ENCODE results near the gene VWA2.

VWA2 gene

GRCh38 chr10:114340816-114341215 is 101.8 kb downstream of the VWA2 start:
- no peak for DNase-seq (ENCODE audit: low read depth, low spot score)

Measured in activated CD4-positive, CD25-positive, alpha-beta regulatory T cell treated with anti-CD3 and anti-CD28 coated beads, Interleukin-2, amount 50 U/mL, for 16 hours (primary cell).